ACHN (cell line): Measurements from ENCODE around the gene KRT39.

Experiments
- DNase-seq: peaks from one replicate; pipeline ENCODE4 v3.0.0-alpha.2; 2015
- in situ Hi-C: cut with HindIII; loops from 2 replicates; pipeline ENCODE4 v1.10.0; 2017; ENCODE audit warnings: low sequenced_read_pairs, low pct_ligation_motif_present, low pct_unique_long_range_greater_than_20kb

Gene KRT39

DNA sequence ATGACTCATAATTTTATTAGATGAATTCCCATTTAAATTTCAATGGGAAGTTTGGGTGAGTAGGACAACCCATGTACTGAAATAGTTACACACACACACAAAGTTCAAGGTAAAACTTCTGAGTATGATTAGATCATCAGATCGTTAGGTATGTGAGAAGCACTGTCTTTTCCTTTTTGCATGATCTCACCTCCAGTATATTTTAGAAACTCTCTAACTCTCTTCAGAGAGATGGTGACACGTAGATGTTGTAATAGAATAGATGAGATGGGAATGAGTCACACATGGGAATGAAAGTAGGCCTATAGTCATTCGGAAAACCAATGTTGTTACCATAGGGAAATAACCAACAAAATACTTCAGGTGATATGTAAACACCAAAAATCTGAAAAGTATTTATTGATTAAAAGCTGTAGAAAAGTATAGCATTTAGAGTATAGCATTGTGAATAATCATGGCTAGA, 51.5 kb downstream of the KRT39 start:
- in situ Hi-C loops: no loop called here
- DNase-seq: peak; percentile 86

DNA sequence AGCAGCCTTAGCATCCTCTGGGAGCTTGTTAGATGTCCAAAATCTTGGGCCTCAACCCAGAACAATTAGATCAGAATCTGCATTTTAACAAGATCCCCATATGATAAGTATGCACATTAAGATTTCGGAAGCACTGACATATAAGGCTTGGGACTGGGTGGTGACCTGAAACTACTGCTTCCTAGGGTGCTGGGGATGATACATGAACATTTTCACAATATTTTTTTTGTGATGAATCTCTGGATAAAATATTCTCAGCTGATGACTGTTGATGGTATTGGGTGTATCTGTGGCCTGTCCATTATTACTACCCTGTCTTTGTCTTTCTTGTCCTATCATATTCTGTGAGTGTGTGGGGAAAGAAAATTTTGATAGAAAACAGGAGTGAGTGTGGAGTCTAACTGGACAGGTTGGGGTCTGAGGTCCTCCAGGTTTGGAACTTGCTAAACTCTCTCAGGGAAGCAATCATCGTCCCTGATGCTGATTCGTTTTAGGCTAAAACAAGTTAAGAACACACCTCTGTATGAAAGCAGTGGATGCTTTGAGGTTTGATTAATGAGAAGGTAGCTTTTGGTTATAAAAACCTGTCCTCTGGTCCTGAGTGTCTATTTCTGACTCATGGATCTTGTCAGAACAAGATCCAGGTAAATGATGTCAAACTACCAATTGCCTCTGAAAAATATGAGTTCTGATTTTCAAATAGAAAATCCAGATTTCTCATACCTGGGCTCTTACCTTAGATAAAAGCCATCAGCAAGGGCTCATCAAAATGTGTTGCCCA, 52.5 kb downstream of the KRT39 start:
- no peak for DNase-seq
- in situ Hi-C loops: no loop called here

DNA sequence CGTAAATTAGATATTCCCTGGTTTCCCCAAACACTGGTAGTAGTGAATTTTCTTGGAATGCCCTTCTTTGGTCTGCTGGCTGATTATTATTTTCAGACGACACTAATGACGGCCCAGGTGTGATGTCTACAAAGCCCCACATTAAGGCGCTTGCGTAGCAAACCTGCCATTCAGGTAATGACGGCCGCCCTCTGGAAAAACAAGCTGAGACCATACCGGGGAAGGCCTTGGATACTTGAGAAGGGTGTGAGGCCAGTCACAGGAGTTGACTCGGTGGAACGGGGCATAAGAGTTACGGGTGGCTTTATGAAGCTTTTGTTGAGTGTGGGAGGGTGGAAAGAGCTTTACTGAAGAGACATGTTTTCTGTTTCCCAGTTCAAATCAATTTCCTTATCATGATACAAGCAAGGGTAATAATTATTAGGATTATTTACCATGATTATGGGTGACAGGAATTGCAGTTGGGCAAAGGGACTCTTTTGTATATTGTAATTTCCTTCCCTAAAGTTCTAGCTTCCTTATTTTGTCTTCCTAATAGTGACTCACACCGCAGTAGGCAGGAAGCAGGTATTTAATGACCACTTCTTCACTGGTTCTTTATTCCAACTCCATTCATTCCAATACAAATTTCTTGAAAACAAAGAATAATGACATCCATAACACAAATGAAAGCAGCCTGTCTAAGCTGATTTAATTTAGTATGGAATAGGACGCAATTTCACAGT, 54.1 kb downstream of the KRT39 start:
- DNase-seq: no peak
- in situ Hi-C loops: no loop called here

DNA sequence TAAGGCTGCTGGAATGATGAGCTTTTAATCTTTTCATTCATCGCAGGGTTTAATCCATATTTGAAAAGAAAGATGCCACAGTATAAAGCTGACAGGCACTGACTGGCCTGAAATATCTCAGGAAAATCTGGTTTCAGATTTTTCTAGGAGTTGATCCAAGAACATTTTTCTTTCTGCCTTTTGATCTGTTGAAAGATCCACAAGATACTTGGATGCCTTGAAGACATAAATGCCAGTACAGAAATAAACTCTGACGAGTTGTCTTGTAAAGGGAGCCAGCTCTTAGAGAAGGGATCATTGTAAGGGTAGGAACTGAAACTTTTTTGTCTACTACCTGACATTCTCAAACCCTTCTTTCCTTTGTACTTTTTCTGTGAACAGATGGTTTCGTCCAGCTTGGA, 56.3 kb downstream of the KRT39 start:
- DNase-seq: no peak
- in situ Hi-C loops: no loop called here

DNA sequence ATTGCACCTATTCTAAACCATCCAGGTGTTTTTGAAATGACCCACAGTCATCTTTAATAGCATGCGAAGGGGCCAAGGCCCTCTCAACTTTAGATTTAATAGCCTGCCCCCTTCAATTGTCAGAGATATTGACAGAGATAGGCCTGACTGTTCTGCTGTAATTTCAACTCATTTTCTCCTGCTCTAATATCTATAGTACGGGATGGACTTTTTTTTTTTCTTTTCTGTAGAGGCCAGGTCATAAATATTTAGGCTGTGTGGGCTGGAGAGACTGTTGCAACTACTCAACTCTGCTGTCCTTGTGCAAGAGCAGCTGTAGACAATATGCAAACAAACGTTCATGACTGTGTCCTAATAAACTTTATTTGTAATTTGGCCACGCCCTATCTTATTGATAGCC, 57.0 kb downstream of the KRT39 start:
- DNase-seq: no peak
- in situ Hi-C loops: no loop called here

DNA sequence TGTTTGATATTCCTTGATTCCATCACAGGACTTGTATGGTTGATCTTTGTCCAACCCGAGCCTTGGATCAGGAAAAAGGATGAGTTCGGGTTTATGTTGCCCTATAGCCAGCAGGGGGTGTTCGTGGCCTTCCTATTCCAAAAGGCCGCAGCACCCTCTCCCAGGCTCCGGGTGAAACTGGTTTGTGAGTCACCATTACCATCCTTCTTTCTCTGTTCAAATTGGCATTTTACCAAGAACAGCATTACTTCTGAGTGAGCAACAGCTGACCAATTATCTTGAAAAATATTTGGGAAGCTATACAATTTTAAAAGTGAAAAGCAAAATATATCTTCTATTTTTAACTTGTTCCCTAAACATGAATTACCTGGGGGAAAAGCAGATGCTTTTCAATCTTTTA, 57.4 kb downstream of the KRT39 start:
- in situ Hi-C loops: no loop called here
- peak; percentile 96 for DNase-seq
